ENCODE measurements around the gene USP34. TPM values are rescaled to one million over a fixed set of nuclear protein-coding genes. Genes with fewer than 3 reads are reported as not detected.

Gene USP34
- total and polyA plus RNA-seq, 2 experiments from 2014 or later, result 42.4 to 94.5 TPM

GRCh38 chr2:61241266-61241665, 229.6 kb downstream of the USP34 start:
- no peaks in the 10 kb centered on the region for H3K27me3 ChIP-seq
- no peak overlapping the region for H3K27ac ChIP-seq
- no peak for DNase-seq (ENCODE audit: low read depth in 1 of 2, low spot score in 1 of 2)
- no peaks in the 10 kb centered on the region for H3K4me1 ChIP-seq (ENCODE audit: low read depth)
- H3K4me3 ChIP-seq, result no peak overlapping the region
- H3K9me3 ChIP-seq (ENCODE audit: low read depth), result no peaks in the 10 kb centered on the region
- H3K36me3 ChIP-seq, result peaks cover 59% of the 10 kb centered on the region
- no peak for TF ChIP-seq CTCF (IDR thresholded peaks at IDR 0.05; ENCODE audit: low read depth, low read length)

GRCh38 chr2:61238219-61239012, 232.5 kb downstream of the USP34 start:
- no peak overlapping the region for H3K27ac ChIP-seq
- H3K4me3 ChIP-seq, result no peak overlapping the region
- H3K27me3 ChIP-seq, result no peaks in the 10 kb centered on the region
- no peaks in the 10 kb centered on the region for H3K4me1 ChIP-seq (ENCODE audit: low read depth)
- H3K9me3 ChIP-seq (ENCODE audit: low read depth), result no peaks in the 10 kb centered on the region
- TF ChIP-seq CTCF (IDR thresholded peaks at IDR 0.05; ENCODE audit: low read depth, low read length), result no peak
- peaks cover 45% of the 10 kb centered on the region for H3K36me3 ChIP-seq
- no peak for DNase-seq (ENCODE audit: low read depth in 1 of 2, low spot score in 1 of 2)

GRCh38 chr2:61235716-61236115, 235.2 kb downstream of the USP34 start:
- H3K27ac ChIP-seq, result no peak overlapping the region
- DNase-seq (ENCODE audit: low read depth in 1 of 2, low spot score in 1 of 2), result no peak
- H3K27me3 ChIP-seq, result no peaks in the 10 kb centered on the region
- H3K4me3 ChIP-seq, result no peak overlapping the region
- H3K4me1 ChIP-seq (ENCODE audit: low read depth), result no peaks in the 10 kb centered on the region
- no peaks in the 10 kb centered on the region for H3K9me3 ChIP-seq (ENCODE audit: low read depth)
- TF ChIP-seq CTCF (IDR thresholded peaks at IDR 0.05; ENCODE audit: low read depth, low read length), result no peak
- peaks cover 51% of the 10 kb centered on the region for H3K36me3 ChIP-seq

GRCh38 chr2:61233581-61233980, 237.3 kb downstream of the USP34 start:
- H3K4me3 ChIP-seq, result no peak overlapping the region
- H3K27me3 ChIP-seq, result no peaks in the 10 kb centered on the region
- H3K27ac ChIP-seq, result no peak overlapping the region
- H3K9me3 ChIP-seq (ENCODE audit: low read depth), result no peaks in the 10 kb centered on the region
- H3K36me3 ChIP-seq, result peaks cover 56% of the 10 kb centered on the region
- no peaks in the 10 kb centered on the region for H3K4me1 ChIP-seq (ENCODE audit: low read depth)
- no peak for DNase-seq (ENCODE audit: low read depth in 1 of 2, low spot score in 1 of 2)
- no peak for TF ChIP-seq CTCF (IDR thresholded peaks at IDR 0.05; ENCODE audit: low read depth, low read length)

- Histone ChIP-seq H3K27me3 (no peaks in the 10 kb centered on the region), H3K36me3 (peaks cover 73% of the 10 kb centered on the region), H3K4me3 (no peak overlapping the region), H3K27ac (no peak overlapping the region), H3K4me1 (ENCODE audit: low read depth) (no peaks in the 10 kb centered on the region), H3K9me3 (ENCODE audit: low read depth) (no peaks in the 10 kb centered on the region)
- no peak for DNase-seq (ENCODE audit: low read depth in 1 of 2, low spot score in 1 of 2)
- no peak for TF ChIP-seq CTCF (IDR thresholded peaks at IDR 0.05; ENCODE audit: low read depth, low read length)
Observed at GRCh38 chr2:61229936-61230335, 241.0 kb downstream of the USP34 start.
